ENCODE measurements around the gene ETV6.
"Not testable (repeated sequence)": the region's sequence is repeated elsewhere in the genome, so short reads cannot be mapped to it uniquely, and the experiment has no call there.

Gene ETV6

GRCh38 chr12:11888029-11888428, 238.6 kb downstream of the ETV6 start:
- no peak for DNase-seq (ENCODE audit: low spot score)

- DNase-seq (ENCODE audit: low spot score) = no peak
These were observed 241.9 kb downstream of the ETV6 start for GRCh38 chr12:11891346-11891745.

DNA sequence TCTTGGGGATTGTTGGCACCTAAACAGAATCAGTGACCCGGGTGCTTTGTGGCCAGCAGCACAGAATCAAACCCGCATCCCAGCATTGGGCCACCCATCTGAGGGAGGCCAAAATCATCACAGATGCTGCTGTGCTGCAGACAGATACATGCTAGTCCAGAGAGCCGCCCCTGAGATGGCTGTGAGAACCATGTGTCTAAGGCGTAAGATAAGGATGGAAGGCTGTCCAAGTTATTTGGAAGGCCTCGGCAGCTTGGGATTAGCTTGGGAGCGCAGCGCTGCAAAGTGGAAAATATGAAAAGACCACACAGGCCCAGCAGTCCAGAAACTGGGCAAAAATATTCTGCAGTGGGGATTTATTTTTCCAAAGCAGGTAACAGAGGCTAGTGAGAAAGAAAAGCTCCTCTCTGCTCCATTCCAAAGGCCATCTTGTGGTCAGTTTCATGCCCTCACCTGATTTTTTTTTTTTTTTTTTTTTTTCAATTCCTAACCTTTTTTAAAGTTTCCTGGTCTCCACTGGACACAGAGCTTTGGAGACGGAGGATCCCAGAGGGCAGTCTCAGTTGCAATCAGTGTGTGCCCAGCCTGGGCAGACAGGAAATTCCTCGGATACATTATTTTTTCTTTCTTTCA, 242.4 kb downstream of the ETV6 start:
- DNase-seq (ENCODE audit: low spot score) = no peak

DNA sequence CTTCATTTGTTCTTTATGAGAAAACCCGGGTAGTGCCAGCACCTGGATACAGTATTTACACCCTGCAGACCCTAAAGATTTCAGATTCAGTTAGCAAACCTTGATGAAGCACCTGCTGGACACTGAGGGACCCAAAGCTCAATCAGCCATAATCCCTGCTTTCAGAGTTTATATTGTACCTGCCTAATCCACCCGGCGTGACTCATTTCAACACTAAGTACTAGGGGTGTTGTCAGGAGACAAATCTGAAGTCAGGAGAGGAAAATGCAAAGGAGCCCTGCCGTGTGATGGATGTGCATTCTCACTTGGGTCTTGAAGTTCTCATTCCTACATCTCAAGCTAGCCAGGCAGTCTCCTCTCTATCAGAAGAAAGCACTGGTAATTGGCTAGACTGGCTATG, 244.5 kb downstream of the ETV6 start:
- no peak for DNase-seq (ENCODE audit: low spot score)

GRCh38 chr12:11894890-11895289, 245.4 kb downstream of the ETV6 start:
- no peak for DNase-seq (ENCODE audit: low spot score)

DNA sequence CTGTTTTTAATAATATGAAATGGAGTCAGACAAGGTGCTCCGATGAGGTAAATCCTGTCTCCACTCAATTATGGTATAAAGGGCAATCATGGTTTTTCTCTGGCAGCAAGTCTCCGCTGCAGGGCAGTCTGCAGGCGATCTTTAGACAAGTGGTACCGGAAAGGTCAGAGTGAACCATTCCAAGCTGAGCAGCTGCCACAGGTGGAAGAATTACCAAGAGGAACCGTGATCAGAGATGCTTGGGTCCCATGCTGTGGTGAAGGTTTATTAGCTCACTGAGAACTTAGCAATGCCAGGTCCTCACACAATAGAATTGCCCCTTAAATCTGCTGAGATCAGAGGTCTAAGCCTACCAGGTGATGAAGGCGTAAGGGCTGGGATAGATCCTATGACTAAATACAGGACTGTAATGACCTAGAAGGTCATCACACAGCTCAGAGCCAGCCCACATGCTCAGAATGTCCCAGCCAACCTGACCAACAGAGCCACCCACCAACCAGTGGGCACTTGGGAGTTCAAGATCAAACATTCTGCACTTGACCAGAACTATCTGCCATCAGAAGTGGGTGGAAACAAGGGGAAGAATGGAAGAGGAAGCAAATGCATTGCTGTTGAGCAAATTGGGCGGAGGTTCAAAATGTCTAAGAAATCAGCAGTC, 246.1 kb downstream of the ETV6 start:
- DNase-seq (ENCODE audit: low spot score) = no peak

DNA sequence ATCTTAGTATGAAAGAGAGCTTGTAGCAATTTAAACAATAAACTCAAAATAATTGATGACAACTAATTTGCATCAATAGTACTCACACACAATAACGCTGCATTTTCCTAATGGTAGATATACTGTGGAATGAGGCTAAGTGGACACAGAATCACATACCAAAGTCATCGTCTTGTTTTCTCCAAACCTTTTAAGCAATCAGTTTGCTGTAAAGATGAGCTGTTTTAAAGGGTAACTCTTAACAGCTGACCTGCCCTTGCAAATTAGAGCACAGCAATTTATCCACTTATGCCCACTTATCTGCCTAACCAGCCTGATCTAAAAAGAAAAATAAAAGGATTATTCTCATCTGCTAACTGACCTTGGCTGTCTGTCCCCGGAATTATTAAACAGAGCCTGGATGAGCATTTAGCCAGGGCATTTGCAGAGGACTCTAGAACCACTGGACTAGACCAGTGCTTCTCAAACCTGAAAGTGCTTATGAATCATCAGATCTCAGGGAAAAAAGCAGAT, 247.0 kb downstream of the ETV6 start:
- no peak for DNase-seq (ENCODE audit: low spot score)

DNA sequence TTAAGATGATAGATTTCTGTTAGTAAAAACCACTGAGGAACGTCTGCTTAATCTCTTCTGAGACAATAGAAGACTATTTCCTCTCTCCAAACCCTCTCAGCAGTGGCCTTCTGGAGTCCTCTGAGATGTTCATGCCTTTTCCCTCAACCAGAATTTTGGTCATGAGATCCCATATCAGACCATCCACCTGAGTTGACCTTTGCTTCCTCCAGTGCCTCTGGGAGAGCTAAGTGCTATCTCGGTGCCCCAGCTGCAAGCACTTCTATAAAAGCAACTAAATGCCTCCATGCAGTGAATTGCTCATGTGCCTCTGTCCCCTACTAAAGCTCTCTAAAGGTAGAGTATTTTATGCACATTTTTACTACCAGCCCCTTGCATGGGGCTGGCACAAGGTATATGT, 248.4 kb downstream of the ETV6 start:
- no peak for DNase-seq (ENCODE audit: low spot score)

GRCh38 chr12:11901701-11902524, 252.4 kb downstream of the ETV6 start:
- no peak for DNase-seq (ENCODE audit: low spot score)

- no peak for DNase-seq (ENCODE audit: low spot score)
These were observed 253.0 kb downstream of the ETV6 start for GRCh38 chr12:11902525-11902875.

DNA sequence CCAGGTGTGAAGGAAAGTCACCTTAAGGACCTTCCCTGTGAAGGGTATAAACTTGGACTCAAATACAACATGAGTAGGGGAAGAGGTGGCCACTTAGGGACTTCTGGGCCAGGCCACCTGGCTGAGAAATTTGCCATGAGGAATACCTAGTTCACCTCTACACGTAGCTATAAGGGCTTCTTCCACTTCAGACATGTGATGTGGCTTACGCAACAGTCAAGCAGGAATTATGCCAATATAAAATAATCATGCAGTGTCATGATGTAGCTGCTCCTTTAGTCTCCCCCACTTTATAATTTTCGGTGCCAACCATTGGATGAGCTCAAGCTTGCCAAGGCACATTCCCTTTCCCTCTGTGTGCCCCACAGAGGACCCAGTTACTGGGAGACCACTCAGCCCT, 254.7 kb downstream of the ETV6 start:
- no peak for DNase-seq (ENCODE audit: low spot score)

- DNase-seq (ENCODE audit: low spot score) = no peak
These were observed 256.1 kb downstream of the ETV6 start for GRCh38 chr12:11905534-11905933.

- DNase-seq (ENCODE audit: low spot score) = no peak
These were observed 256.9 kb downstream of the ETV6 start for GRCh38 chr12:11906286-11906935.

DNA sequence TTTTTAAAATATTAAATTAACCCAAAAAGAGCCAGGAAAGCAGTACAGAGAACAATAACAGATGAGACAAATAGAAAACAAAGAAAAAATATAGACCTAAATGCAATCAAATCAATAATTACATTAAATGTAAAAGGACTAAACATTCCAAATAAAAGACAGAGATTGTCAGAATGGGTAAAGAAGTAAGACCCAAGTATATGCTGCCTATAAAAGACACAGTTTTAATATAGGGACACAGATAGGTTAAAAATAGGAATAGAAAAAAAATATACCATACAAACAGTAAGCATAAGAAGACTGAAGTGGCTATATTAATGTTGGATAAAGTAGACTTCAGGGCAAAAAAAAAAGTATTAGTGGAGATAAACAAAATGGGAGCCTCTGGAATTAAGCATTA, 258.2 kb downstream of the ETV6 start:
- no peak for DNase-seq (ENCODE audit: low spot score)

- not testable (repeated sequence) for DNase-seq (ENCODE audit: low spot score)
These were observed 259.9 kb downstream of the ETV6 start for GRCh38 chr12:11909406-11909805.

- no peak for DNase-seq (ENCODE audit: low spot score)
These were observed 266.6 kb downstream of the ETV6 start for GRCh38 chr12:11916113-11916512.

- DNase-seq (ENCODE audit: low spot score) = no peak
These were observed 267.3 kb downstream of the ETV6 start for GRCh38 chr12:11916771-11917170.

GRCh38 chr12:11917501-11917900, 268.0 kb downstream of the ETV6 start:
- no peak for DNase-seq (ENCODE audit: low spot score)

DNA sequence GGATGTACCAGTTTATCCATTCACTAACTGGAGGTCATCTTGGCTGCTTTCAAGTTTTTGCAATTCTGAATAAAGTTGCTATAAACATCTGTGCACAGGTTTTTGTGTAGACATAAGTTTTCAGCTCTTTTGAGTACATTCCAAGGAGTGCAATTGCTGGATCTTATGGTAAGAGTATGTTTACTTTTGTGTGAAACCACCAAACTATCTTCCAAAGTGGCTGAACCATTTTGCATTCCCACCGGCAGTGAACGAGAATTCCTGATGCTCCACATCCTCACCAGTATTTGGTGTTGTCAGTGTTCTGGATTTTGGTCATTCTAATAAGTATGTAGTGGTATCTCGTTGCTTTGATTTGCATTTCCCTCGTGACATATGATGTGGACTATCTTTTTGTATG, 270.8 kb downstream of the ETV6 start:
- no peak for DNase-seq (ENCODE audit: low spot score)

DNA sequence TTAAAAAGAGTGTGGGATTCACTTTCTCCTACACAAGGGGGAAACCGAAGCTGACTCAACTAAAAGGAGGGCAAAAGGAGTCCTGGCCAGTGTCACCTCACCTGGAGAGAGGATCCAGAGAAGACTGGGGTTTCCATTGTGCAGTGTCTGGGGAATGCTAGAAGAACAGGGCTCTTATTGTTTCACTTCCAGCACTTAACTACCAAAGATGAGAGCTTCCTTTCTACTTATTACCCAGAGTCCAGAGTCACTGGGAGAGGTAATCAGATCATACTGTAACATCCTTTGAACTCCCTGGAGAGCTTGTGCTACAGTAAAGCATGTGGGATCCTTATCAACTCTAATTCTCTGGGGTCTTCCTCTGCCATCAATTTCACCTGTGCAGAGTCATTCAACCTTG, 272.9 kb downstream of the ETV6 start:
- no peak for DNase-seq (ENCODE audit: low spot score)

DNA sequence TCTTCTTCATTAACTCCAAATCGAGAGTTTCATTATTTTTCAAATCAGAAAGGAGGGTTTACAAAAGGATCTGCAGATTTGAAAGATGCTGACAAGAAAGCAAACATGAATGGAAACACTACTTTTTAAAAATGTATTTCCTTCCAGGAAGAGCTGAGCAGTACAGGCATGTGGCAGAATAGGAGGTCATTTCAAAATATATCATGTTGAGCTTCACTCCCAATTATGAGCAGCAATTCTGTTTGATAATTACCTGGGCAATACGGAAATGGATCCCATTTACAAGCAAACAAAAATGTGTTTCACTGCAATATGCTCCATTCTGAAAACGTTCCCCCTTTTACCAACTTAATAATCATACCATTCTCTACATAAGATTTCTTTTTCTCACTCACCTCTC, 273.6 kb downstream of the ETV6 start:
- DNase-seq (ENCODE audit: low spot score) = no peak

GRCh38 chr12:11927286-11927935, 277.9 kb downstream of the ETV6 start:
- DNase-seq (ENCODE audit: low spot score) = no peak

All from LoVo (cell line).